ENCODE measurements around the gene KCNIP1.

DNA sequence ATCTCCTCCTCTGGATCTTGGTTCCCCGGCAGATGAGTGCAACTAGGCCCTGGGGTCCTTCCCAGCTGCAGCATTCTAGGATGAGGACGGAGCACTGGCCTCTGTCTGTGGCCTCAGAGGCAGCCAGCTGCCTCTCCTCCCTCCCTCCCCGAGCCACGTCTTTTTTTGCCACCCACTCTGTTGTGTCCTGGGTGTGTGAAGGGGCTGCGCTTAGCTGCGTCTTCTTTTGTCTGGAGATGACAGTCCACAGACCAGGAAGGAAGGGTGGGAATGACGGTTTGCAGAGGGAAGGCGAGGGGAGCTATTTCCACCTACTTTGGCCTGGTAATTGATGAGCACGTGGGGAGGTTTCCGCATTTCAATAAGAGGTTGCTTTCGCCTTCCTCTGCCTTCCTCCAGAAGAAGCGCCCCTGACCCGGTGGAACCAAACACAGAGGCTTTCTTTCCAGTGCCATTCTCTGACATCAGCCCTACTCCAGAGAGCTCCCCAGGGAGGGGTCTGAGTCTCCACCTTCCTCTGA, 245.2 kb downstream of the KCNIP1 start:
- no peak for TF ChIP-seq POLR2A (IDR thresholded peaks at IDR 0.05; ENCODE audit: low read length)
- TF ChIP-seq GATA1 (IDR thresholded peaks at IDR 0.05; ENCODE audit: low read depth, low read length) = no peak

All from erythroblast (primary cell).